T follicular helper cell (primary cell): Measurements from ENCODE around the gene ANKRD35.
"Not testable (repeated sequence)": the region's sequence is repeated elsewhere in the genome, so short reads cannot be mapped to it uniquely, and the experiment has no call there.

Experiments
- DNase-seq: peaks from one replicate; pipeline ENCODE4 v3.0.0-alpha.2; 2020; ENCODE audit warnings: low read depth
- total RNA-seq, 2 experiments: gene quantifications; one replicate each; lab custom pipeline; 2026; lab: John Stamatoyannopoulos, UW

ANKRD35 gene, protein sequence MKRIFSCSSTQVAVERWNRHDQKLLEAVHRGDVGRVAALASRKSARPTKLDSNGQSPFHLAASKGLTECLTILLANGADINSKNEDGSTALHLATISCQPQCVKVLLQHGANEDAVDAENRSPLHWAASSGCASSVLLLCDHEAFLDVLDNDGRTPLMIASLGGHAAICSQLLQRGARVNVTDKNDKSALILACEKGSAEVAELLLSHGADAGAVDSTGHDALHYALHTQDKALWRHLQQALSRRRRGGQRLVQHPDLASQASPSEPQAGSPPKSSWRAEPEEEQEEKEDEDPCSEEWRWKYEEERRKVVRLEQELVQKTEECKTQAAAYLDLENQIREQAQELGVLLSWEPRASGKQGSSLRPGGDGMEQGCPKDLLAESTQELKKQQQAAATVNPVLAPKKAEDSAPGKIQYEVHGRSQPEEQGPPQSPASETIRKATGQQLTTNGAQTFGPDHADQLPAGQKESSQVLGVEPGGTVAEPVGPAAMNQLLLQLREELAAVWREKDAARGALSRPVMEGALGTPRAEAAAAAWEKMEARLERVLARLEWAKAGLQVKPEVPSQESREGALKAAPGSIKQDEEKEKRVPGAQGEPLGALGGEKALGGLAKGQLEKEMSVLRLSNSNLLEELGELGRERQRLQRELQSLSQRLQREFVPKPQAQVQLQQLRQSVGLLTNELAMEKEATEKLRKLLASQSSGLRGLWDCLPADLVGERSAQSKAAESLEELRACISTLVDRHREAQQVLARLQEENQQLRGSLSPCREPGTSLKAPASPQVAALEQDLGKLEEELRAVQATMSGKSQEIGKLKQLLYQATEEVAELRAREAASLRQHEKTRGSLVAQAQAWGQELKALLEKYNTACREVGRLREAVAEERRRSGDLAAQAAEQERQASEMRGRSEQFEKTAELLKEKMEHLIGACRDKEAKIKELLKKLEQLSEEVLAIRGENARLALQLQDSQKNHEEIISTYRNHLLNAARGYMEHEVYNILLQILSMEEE
- total RNA-seq = 0.06 to 0.17 reads per million in 2 experiments

DNA sequence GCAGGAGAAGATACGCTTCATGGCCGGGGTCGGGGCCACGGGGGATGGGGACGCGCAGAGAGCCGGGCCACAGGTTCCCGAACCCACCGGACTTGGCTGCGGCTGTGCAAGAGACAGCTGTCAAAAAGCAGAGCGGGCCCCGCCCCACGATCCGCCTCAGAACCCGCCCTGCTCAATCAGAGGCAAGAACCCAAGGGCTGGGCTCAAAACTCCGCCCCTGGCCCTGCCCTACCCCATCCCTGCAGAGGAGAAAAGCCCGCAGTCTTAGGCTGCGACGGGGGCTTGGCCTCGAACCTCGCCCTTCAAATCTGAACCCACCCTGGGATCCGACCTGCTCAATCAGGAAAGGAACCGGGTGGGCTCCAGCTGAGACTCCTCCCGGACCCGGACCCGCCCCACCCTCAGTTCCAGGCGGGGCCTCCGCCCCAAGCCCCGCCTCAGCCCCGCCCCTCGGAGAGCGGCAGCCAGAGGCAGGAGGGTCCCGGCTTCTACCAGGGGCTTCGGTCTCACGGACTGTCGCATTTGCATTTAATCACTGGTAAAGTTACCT, at the start of gene ANKRD35:
Gene ANKRD35 (minus strand): TSS at position 129 of the 550 bp plus-strand sequence. CDS start 108 bp downstream, at position 21.
- peak; percentile 80 for DNase-seq

DNA sequence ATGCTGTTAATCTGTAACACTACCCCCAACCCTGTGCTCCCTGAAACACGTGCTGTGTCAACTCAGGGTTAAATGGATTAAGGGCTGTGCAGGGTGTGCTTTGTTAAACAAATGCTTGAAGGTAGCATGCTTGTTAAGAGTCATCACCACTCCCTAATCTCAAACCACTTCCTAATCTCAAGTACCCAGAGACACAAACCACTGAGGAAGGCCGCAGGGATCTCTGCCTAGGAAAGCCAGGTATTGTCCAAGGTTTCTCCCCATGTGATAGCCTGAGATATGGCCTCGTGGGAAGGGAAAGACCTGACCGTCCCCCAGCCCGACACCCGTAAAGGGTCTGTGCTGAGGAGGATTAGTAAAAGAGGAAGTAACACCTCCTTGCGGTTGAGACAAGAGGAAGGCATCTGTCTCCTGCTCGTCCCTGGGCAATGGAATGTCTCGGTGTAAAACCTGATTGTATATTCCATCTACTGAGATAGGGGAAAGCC, 46.9 kb upstream of the ANKRD35 start:
- DNase-seq = not testable (repeated sequence)

DNA sequence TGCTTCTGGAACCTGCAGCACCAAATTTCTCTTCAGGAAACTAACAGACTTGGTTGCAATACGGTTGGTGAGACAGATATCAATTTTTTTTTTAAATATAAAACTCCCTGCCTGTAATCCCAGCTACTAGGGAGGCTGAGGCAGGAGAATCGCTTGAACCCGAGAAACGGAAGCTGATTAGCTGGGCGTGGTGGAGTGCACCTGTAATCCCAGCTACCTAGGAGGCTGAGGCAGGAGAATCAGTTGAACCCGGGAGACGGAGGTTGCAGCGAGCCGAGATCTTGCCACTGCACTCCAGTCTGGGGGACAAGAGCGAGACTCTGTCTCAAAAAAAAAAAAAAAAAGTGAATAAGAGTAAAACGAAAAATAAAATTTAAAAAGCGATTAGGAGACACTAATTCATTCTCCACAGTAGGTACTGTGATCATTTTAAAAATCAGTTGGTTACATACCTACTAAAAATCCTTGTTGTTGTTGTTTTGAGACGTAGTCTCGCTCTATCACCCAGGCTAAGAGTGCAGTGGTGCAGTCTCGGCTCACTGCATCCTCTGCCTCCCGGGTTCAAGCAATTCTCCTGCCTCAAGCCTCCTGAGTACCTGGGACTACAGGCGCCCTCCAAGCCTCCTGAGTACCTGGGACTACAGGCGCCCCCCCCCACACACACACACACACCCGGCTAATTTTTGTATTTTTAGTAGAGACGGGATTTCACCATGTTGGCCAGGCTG, 42.4 kb upstream of the ANKRD35 start:
- no peak for DNase-seq

DNA sequence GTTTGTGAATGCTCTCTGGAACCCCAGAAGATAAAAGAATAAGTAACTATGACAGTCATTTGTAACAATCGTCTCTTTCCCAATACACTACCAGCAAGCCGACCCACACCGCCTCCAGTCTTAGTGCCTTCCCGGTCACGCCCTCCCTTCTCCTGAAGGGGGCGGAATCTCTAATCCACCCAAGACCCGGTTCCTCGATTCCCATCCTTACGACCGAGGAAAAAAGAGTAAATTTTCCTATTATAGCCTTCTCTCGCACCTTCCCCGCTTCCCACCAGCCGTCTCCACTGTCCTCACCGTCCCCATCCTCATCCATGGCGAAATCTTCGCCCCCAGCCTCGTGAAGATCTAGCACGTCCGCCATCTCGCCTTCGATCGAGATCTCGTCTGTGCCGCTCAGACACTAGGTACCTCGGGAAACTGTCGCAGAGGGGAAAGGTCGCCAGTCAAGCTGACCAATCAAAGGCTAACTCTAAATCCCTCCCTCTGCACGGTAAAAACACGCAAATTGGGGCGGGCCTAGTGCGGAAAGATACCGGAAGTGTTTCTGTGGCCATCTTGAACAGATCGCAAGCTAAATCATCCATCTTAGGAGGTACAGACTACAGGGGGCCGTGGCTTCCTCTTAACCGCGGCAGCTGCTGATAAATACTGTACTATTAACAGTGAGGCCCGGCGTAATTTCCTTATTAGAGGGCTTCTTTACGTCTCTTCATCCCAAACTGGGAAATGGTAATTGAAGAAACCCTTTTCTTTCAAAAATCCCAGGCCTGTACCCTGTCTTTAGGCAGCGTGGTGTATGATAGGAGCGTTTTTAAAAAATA, 41.6 kb upstream of the ANKRD35 start, which contains the start of gene RBM8A:
Gene RBM8A (minus strand): TSS at position 422 of the 824 bp plus-strand sequence. CDS start 58 bp downstream, at position 364.
- DNase-seq = peak; percentile 93

DNA sequence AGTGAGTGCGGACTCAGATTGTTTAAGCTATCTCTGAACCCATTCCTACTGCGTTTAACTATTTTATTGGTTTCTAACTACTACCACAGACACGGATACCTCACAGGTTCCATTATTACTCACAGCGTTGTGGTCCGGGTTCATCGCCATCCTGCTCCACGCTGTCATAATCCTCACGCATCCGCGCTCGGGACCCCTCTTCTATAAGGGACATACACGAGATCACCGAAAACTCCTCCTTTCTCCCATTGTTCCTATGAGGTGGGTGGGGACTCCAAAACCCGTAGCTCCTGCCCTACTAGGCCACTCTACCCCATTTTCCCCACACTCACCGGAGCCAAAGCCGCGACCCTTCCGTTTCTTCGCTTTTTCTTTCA, 41.0 kb upstream of the ANKRD35 start:
- DNase-seq = no peak

DNA sequence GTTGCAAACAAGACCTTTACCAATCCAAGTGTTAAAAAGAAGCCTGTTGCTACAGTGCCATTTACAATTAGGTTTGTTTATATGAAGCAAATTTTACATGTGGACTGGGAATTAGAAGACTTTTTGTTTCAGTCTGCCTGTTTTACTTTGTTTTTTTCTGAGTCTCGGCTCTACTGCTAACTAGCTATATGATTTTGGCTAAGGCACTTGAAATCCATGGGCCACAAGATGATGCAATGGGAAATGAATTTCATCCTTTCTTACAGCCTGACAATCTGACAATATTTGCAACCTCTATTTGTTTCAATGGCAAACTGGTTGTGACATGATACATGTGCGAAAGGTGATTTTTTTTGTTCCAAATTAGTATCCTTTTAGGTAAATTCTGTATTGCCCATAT, 36.6 kb upstream of the ANKRD35 start:
- no peak for DNase-seq

DNA sequence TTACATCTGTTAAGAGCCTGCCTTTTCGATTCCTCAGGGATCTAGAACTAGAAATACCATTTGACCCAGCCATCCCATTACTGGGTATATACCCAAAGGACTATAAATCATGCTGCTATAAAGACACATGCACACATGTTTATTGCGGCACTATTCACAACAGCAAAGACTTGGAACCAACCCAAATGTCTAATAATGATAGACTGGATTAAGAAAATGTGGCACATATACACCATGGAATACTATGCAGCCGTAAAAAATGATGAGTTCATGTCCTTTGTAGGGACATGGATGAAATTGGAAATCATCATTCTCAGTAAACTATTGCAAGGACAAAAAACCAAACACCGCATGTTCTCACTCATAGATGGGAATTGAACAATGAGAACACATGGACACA, 34.6 kb upstream of the ANKRD35 start:
- DNase-seq = not testable (repeated sequence)

DNA sequence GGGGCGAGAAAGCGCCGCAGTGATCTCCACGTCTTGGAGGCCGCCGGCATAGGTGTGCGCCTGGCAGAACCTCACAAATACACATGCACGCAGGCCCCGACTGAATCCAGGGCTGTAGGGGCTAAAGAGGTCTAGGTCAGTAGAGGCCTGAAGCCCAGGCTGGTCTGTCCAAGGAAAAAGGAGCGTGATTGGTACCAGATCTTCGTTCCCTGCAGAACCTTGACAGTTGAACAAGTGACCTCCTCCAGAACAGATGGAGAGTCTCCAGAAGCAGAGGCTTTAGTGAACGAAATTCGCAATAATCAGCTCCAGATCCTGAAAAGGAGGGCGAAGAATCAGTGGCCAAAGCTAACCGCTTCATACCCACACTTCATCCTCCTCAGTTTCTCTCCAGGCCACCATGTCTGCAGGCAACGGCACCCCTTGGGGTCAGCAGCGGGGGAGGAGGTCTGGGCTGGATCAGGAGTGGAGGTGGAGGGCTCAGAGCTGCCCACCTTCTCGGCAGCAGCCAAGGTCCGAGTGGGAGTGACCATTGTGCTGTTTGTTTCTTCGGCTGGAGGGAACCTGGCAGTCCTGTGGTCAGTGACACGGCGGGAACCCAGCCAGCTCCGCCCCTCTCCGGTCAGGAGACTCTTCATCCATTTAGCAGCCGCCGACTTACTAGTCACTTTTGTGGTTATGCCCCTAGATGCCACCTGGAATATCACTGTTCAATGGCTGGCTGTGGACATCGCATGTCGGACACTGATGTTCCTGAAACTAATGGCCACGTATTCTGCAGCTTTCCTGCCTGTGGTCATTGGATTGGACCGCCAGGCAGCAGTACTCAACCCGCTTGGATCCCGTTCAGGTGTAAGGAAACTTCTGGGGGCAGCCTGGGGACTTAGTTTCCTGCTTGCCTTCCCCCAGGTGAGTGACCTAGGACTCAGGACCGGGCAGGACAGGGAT, 33.6 kb upstream of the ANKRD35 start:
- no peak for DNase-seq

DNA sequence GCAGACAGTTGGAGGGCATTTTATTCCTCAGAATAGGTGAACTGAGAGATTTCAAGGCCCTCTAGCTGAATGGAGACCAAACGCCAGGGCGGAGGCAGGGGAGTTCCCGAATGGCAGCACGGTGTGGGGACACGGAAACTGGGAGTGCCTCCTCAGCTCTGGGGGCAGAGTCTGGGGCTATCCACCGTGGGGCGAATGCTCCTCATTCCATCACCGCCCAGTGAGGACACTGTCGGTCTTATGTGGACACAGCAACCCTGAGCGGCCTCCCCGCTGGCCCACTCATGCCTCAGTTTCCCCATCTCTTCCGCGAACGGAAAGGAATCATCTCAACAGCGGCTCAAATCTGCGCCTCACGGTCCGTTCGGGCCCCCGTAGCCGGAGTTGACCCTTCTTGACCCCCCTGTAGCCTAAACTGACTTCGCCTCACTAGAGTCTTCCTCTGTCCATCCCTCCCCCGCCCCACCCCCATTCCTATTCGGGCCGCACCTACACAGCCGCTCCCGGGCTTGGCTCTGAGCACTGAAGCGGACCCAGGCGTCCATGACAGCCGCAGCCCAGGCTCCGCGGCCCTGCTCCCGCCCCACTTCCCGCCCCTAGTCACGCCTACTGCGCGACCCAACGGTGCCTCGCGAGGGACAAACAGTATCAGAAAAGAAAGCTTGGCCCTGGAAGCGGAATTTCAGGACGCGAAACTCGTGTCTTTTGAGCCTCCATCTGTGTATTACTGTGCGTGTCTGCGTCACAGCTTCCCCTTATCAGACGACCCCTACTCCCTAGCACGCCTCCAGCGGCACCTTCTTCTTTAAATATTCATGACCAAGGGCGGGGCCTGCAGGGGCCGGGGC, 32.7 kb upstream of the ANKRD35 start, which contains the start of gene PEX11B:
Gene PEX11B (minus strand): TSS at position 574 of the 848 bp plus-strand sequence. CDS start 29 bp downstream, at position 545.
- peak; percentile 89 for DNase-seq

DNA sequence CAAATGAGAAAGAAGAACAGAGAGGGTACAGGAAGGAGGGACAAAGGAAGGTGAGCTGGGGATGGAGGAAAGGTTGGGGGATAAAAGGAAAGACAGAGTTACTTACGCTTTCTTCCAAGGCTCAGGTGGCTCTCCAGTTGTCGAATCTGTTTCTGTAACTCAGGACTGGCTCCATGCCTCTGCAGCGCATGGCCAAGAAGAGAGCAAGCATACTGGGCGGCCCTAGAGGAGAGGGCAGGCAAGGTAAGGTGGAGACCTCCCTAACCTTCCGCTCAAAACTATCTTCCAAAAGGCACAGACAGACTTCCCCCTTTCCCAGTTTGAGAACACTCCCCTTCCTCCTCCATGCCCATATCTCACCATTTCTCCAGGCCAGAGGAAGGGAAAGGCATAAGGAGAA, 31.9 kb upstream of the ANKRD35 start:
- DNase-seq = no peak

DNA sequence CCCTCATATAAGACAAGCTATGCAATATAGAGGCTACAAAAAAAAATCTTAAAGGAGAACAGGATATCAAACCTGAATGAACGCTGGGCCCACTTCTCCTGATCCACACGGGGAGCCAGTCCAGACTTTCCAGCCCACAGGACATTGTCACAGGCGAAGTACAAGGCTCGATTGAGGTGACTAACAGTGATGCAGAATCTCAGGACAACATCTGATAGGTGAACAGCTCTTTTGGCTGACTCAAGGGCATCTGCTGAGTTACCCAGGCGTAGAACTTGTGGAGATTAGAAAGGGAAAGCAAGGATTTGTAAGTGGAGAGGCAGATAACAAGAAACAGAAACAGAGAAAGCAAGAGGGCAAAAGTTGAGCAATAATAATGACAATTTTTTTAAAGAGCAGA, 31.1 kb upstream of the ANKRD35 start:
- DNase-seq = no peak

DNA sequence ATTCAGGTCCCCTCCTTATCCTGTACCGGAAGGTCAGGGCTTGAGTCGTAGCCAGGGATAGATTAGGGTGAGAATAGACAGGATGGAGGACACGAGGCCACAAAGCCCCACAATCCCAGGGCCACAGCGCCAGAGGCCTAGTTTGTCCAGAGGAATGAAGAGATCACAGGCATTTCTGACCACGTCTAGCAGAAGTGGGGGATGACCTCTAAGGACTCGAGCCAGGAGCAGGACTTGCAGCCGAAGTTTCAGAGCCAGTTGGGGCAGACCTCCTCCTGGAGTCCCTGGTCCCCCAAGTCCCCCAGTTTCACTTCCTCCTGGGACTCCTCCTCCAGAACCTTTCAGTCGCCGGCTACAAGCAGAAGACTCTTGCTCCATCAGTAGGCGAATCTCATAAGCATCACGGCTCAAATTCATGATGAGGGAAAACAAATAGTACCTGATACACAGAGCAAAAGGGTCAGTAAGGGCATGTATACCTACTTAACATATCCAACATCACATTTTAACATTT, 26.5 kb upstream of the ANKRD35 start:
- DNase-seq = no peak

DNA sequence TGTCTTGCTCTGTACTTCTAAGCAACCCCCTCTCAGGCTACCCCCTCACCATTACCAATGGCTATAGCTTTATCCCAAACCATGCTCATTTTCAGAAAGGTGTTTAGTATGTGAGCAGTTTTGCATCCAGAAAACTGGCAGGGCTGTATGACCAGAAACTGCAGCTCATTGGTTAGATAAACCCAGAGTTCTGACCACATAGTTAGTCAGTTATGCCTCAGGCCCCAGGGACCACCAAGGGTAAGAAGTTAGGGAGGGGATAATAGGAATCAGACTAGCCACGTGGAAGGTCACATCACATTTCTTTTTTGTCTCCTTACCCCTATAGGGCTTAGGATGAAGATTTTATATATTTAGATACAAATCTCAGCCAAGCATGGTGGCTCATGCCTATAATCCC, 23.0 kb upstream of the ANKRD35 start:
- DNase-seq = no peak

DNA sequence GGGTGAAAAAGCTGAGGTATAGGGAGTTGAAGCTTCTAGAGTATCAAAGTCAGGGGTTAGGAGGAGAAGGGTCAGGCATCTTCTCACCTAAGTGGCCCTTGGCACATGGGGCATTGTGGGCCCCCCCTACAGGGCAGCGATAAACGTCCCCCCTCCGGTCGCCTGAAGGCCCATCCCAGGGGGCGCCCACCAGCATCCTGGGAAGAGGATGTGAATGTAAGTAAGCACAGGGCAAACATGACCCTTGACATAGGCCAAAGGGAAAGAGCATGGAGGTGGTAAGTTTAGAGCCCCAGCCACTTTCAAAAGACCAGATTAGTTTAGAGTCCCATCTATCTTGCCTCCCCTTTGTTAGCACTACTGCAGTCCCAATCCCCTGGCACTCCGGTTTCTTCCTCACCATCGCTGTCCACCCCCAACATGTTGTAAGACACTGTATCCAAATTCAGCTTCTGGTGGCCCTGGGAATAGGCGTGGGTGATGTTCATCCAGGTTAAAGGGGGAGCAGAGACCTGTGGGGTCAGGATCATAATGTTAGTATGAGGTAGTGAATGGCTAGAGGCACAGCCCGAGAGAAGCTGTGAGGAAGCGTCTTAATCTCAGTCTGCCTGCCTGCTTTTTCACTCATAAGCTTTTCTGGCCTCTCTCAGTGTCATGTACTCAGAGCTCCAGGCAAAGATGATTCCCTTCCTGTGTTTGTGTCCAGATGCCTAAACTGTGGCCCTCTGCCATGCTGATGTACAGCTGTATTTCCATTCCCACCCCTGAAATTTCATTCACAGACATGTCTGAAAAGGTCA, 21.5 kb upstream of the ANKRD35 start:
- no peak for DNase-seq

DNA sequence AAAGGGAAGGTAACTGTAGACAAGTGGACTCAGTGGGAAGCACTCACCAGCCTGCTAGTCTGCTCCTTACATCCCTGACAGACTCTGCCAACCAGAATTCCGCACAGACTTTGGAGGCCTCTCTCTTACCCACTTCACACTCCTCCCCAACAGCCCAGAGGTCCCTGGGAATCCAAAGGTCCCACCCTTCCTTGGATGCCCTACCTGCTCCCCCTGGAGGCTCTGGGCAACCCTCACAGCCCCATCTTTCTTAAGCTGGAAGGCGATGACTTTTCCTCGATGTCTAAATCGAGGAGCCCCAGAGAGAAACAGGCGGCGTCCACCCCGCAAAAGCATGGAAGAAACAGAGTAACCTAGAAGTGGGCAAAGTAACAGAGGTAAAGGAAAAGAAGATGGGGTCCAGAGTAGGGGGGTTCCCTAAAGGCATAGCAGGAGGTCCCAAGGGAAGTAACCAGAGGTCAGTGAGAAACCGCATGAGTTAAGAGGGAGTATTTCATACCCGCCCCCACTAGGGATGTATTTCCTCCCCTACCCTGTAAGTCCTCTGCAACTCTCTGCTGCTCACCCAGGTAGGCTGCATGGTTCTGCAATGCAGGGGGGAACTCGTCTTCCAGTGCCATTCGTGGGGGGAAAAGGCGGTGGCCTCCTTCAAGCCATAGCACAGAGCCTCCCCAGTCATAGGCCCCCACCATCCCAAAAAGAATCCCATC, 15.8 kb upstream of the ANKRD35 start:
- DNase-seq = no peak

DNA sequence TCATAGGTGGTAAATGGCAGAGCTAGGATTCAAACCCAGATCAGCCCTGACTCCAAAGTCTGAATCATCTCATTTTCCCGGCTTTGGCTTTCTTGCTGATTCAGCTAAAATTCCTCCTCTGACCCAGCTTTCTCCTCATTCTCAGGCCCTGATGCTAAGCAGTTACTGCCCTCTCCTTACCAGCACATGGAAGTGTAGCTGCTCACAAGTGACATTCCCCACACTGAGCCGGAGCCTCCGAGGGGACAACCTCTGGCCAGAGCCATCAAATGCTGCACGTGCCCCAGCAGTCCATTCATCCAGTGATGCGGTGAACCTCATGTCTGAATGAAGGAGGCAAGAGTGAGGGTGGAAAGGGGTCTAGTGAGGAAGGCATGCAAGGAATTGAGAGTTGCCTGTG, 13.1 kb upstream of the ANKRD35 start:
- no peak for DNase-seq
